ENCODE results near the gene CDX2. TPM values are rescaled to one million over a fixed set of nuclear protein-coding genes. Genes with fewer than 3 reads are reported as not detected.
A peak's percentile ranks its signal among the peaks of the same experiment; 100 is the strongest.

The CDX2 gene
- total RNA-seq, 1 experiment from 2014 or later = 12.5 TPM

DNA sequence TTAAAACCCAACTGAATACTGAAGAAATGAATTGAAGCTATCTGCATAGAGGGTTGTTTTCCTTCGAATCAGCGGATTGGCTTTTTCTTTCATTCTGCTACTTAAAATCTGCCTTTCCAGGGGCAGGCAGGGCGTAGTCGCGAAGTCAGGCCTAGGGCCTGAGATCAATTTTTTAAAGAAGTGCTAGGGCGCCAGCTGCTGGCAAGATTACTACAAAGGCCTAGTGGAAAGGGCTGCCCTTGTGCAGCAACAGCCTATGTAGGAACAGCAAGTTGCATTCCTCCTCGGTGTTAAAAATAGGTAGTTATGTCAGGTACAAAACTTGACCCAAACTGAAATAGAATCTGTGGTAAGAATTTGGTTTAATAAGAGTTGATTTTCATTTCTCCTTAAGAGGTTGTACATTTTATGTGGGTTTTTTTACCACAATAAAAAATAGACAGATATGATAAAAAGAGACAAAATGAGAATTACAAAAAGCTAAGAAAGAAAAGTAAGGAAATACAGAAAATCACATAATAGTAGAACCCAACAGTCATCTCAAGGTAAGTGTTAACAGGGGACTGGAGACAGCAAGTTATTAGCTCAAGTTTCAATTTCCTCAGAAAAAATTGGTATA, 28.9 kb upstream of the CDX2 start:
- no peaks in the 10 kb centered on the region for H3K36me3 ChIP-seq (ENCODE audit: control insufficient read depth in 1 of 2, insufficient read depth in 2 of 2, low read length in 2 of 2)
- peaks cover 0 to 9% of the 10 kb centered on the region in 2 experiments; a peak in 2 of 4 replicates for H3K4me1 ChIP-seq (ENCODE audit: control insufficient read depth in 1 of 2, insufficient read depth in 2 of 2, low read length in 2 of 2)
- TF ChIP-seq RAD21 (IDR thresholded peaks at IDR 0.05; ENCODE audit: low read depth) (peak; percentile 79), EZH2phosphoT487 (IDR thresholded peaks at IDR 0.05; ENCODE audit: borderline replicate concordance) (no peak), EGR1 (IDR thresholded peaks at IDR 0.05; ENCODE audit: low read depth) (no peak), ZFX (IDR thresholded peaks at IDR 0.05) (peak; percentile 68; the same call in 1 of the 2 replicates), FOSL1 (IDR thresholded peaks at IDR 0.05; ENCODE audit: low read depth) (no peak), REST (IDR thresholded peaks at IDR 0.05; ENCODE audit: low read depth) (no peak), CTCF (IDR thresholded peaks at IDR 0.05 in 2 of 3, conservative IDR thresholded peaks at IDR 0.05 in 1 of 3; ENCODE audit: borderline replicate concordance in 1 of 3, insufficient read depth in 1 of 3, low read depth in 2 of 3, low read length in 2 of 3) (peak; percentile 67 to 89 (median 73)), SP1 (IDR thresholded peaks at IDR 0.05; ENCODE audit: low read depth) (no peak), ATF3 (IDR thresholded peaks at IDR 0.05) (no peak)
- TF ChIP-seq, protein P1, sequence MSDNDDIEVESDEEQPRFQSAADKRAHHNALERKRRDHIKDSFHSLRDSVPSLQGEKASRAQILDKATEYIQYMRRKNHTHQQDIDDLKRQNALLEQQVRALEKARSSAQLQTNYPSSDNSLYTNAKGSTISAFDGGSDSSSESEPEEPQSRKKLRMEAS (IDR thresholded peaks at IDR 0.05) = 0 out of 2 replicates have a peak, but pooled peaks have one; percentile 25
- H3K27me3 ChIP-seq (ENCODE audit: insufficient read depth, low read length) = no peaks in the 10 kb centered on the region
- peak; percentile 98 for ATAC-seq
- H3K9me2 ChIP-seq (ENCODE audit: insufficient read depth) = no peaks in the 10 kb centered on the region
- peak overlapping the region; percentile 36; the same call in 1 of the 2 replicates for H3K4me2 ChIP-seq (ENCODE audit: low read length)
- no TSS peak for BruUV-seq (replicated peaks)
- no peaks in the 10 kb centered on the region for H3K79me2 ChIP-seq (ENCODE audit: insufficient read depth, low read length)
- H3K27ac ChIP-seq (ENCODE audit: low read depth, low read length) = peak overlapping the region; percentile 5; the same call in 1 of the 2 replicates
- H3K9ac ChIP-seq (ENCODE audit: low read length) = no peak overlapping the region
- RAD21 ChIA-PET (ENCODE audit: low non-redundant PET in 1 of 2, low total read pairs in 2 of 2, uncharacterized antibody in 2 of 2, unreplicated experiment in 2 of 2) = no interaction called here
- H4K20me1 ChIP-seq (ENCODE audit: insufficient read depth) = no peaks in the 10 kb centered on the region
- CTCF ChIA-PET = interaction anchor here (0.6 to 2.1 kb wide), 6 partner anchors 14 to 1013 kb away, joined by 3 to 14 read pairs (median 8); no protein-coding TSS in a partner anchor
- H3K4me3 ChIP-seq (replicated peaks in 1 of 2; ENCODE audit: low read depth in 1 of 2, low read length in 2 of 2) = no peak overlapping the region
- H2AFZ ChIP-seq (ENCODE audit: low read depth, low read length, poor library complexity, severe bottlenecking) = peak overlapping the region; percentile 100
- intact Hi-C loops (cut with micrococcal nuclease) = loop anchor here (10.0 kb wide), 1 partner anchor 1053 kb away; no protein-coding TSS in a partner anchor
- peak; percentile 70 for DNase-seq (ENCODE audit: low read depth, low spot score)
- POLR2A ChIA-PET = no interaction called here
- H3K9me3 ChIP-seq (ENCODE audit: control insufficient read depth in 1 of 2, insufficient read depth in 1 of 2, low read depth in 1 of 2, low read length in 2 of 2) = no peaks in the 10 kb centered on the region

All from HCT116 (cell line).